Gastrocnemius medialis (tissue), 4 donors: ENCODE data around the gene TRIM27.

Experiments
- CTCF ChIP-seq, 5 experiments: fragments of 450-650 bp in 3 of 5; fragments of 200-600 bp in 2 of 5; sonication (generic) in 2 of 5; IDR thresholded peaks in 4 of 5; conservative IDR thresholded peaks in 1 of 5; 1 replicate in 4 of 5; 2 replicates in 1 of 5; pipeline ENCODE4 v1.5.1; 2016 to 2019; ENCODE audit warnings: antibody characterized with exemption in 5 of 5, mild to moderate bottlenecking in 3 of 5, moderate library complexity in 3 of 5
- POLR2A ChIP-seq, 2 donors: fragments of 450-650 bp; IDR thresholded peaks; one replicate each; pipeline ENCODE4 v1.6.1; 2017; ENCODE audit warnings: antibody characterized with exemption in 2 of 2, mild to moderate bottlenecking in 2 of 2, moderate library complexity in 2 of 2

- TF ChIP-seq CTCF (IDR thresholded peaks at IDR 0.05 in 4 of 5, conservative IDR thresholded peaks at IDR 0.05 in 1 of 5) (no peak), POLR2A (IDR thresholded peaks at IDR 0.05) (no peak)
Observed at GRCh38 chr6:28969129-28969528, 45.3 kb upstream of the TRIM27 start.
